ENCODE measurements around the gene NONO.
"Not testable (repeated sequence)": the region's sequence is repeated elsewhere in the genome, so short reads cannot be mapped to it uniquely, and the experiment has no call there.

DNA sequence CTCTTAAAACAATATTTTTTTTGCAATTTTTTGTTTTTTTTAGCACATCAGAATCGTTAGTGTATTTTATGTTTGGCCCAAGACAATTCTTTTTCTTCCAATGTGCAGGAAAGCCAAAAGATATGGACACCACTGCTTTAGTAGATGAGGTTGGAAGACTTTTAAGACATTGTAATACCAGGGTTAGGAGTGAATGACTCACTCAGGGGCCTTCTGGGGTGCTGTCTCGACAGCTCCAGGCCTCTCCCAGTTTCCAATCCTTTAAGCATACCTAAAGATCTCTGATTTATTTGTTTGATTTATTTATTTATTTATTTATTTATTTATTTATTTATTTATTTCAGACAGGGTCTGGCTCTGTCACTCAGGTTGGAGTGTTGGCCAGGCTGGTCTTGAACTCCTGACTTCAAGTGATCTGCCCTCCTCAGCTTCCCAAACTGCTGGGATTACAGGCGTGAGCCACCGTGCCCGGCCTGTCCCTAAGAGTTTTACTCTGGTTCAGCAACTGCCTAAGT is 65.8 kb downstream of the NONO start:
- not testable (repeated sequence) for TF ChIP-seq TCF7L2, POLR2AphosphoS5 (IDR thresholded peaks at IDR 0.05; ENCODE audit: low read depth, low read length)
